Activated CD8-positive, alpha-beta T cell treated with anti-CD3 and anti-CD28 coated beads, Interleukin-2, amount 10 ng/mL, durations not matched to agents 7 days and 5 days (primary cell): ENCODE measurements around the gene SLC25A11. TPM values are rescaled to one million over a fixed set of nuclear protein-coding genes. Genes with fewer than 3 reads are reported as not detected.

Source experiments
- ATAC-seq: fragments of 150-1000 bp; cut with Tn5 transposase; one replicate; pipeline ENCODE4 v1.10.0; 2021; ENCODE audit warnings: moderate library complexity
- CTCF ChIA-PET: fragments of 350-600 bp; sonication (Branson Sonifier 250); formaldehyde crosslinking; loops from one replicate; lab custom pipeline; 2021; ENCODE audit warnings: antibody characterized with exemption; lab: Charles Lee
- POLR2A ChIA-PET: fragments of 350-600 bp; sonication (Branson Sonifier 250); formaldehyde crosslinking; loops from one replicate; lab custom pipeline; 2021; ENCODE audit warnings: antibody characterized with exemption; lab: Charles Lee
- DNase-seq: peaks from one replicate; pipeline ENCODE4 v3.0.0-alpha.2; 2020
- H3K27ac Mint-ChIP-seq: one replicate; pipeline ENCODE4 v1.8.0; 2021; ENCODE audit warnings: mild to moderate bottlenecking, mixed read lengths
- H3K27me3 Mint-ChIP-seq: one replicate; pipeline ENCODE4 v1.8.0; 2021; ENCODE audit warnings: low read depth, mixed read lengths
- H3K36me3 Mint-ChIP-seq: one replicate; pipeline ENCODE4 v1.8.0; 2021; ENCODE audit warnings: low read depth, mixed read lengths
- H3K4me1 Mint-ChIP-seq: one replicate; pipeline ENCODE4 v1.8.0; 2021; ENCODE audit warnings: low read depth, mixed read lengths
- H3K4me3 Mint-ChIP-seq: one replicate; pipeline ENCODE4 v1.8.0; 2021; ENCODE audit warnings: mild to moderate bottlenecking, mixed read lengths
- H3K9me3 Mint-ChIP-seq: one replicate; pipeline ENCODE4 v1.8.0; 2022; ENCODE audit warnings: mixed read lengths; ENCODE audit not compliant: insufficient read depth
- microRNA-seq: library from miRNA; unstranded; fragments of <30 nt; microRNA quantifications from one replicate; pipeline ENCODE4 v1.2.0, GENCODE V29; 2022
- total RNA-seq, 2 experiments: library from RNA; stranded (reverse); gene quantifications; one replicate each; pipeline ENCODE4 v1.2.3, GENCODE V29; 2021

Gene SLC25A11
- total RNA-seq, 2 experiments from 2014 or later: 78.5 to 86.4 TPM

GRCh38 chr17:4895121-4895520, 44.7 kb downstream of the SLC25A11 start:
- Mint-ChIP-seq H3K27me3 (peaks cover 2% of the 10 kb centered on the region), H3K4me3 (no peak overlapping the region), H3K36me3 (peaks cover 26% of the 10 kb centered on the region), H3K27ac (no peak overlapping the region), H3K4me1 (peaks cover 11% of the 10 kb centered on the region), H3K9me3 (no peaks in the 10 kb centered on the region)
- ATAC-seq (no peak), DNase-seq (no peak)
- ChIA-PET CTCF (interaction anchor here (1.0 kb wide), 1 partner anchor 8 kb away, joined by 4 read pairs; the partner anchor contains the start of gene CHRNE), POLR2A (no interaction called here)

- no peak for DNase-seq
- Mint-ChIP-seq H3K27ac (no peak overlapping the region), H3K36me3 (peaks cover 28% of the 10 kb centered on the region), H3K4me3 (no peak overlapping the region), H3K4me1 (peaks cover 3% of the 10 kb centered on the region), H3K9me3 (no peaks in the 10 kb centered on the region), H3K27me3 (no peaks in the 10 kb centered on the region)
- no peak for ATAC-seq
- ChIA-PET POLR2A (no interaction called here), CTCF (interaction anchor here (1.0 kb wide), 1 partner anchor 9 kb away, joined by 4 read pairs; the partner anchor contains the start of gene CHRNE)
These were observed 45.9 kb downstream of the SLC25A11 start for GRCh38 chr17:4893721-4894560.

GRCh38 chr17:4893272-4893671, 46.6 kb downstream of the SLC25A11 start:
- H3K4me1 Mint-ChIP-seq: no peaks in the 10 kb centered on the region
- no peak overlapping the region for H3K4me3 Mint-ChIP-seq
- DNase-seq (no peak), ATAC-seq (no peak)
- H3K36me3 Mint-ChIP-seq: peaks cover 29% of the 10 kb centered on the region
- no peaks in the 10 kb centered on the region for H3K27me3 Mint-ChIP-seq
- CTCF ChIA-PET: no interaction called here
- no peaks in the 10 kb centered on the region for H3K9me3 Mint-ChIP-seq
- no peak overlapping the region for H3K27ac Mint-ChIP-seq
- POLR2A ChIA-PET: interaction anchor here (1.0 kb wide), 1 partner anchor 103 kb away, joined by 3 read pairs; no protein-coding TSS in a partner anchor

- DNase-seq: no peak
- ChIA-PET CTCF (no interaction called here), POLR2A (interaction anchor here (1.0 kb wide), 1 partner anchor 102 kb away, joined by 3 read pairs; no protein-coding TSS in a partner anchor)
- no peak overlapping the region for H3K27ac Mint-ChIP-seq
- peaks cover 29% of the 10 kb centered on the region for H3K36me3 Mint-ChIP-seq
- H3K27me3 Mint-ChIP-seq: no peaks in the 10 kb centered on the region
- no peaks in the 10 kb centered on the region for H3K9me3 Mint-ChIP-seq
- no peak overlapping the region for H3K4me3 Mint-ChIP-seq
- ATAC-seq: no peak
- no peaks in the 10 kb centered on the region for H3K4me1 Mint-ChIP-seq
These were observed 47.2 kb downstream of the SLC25A11 start for GRCh38 chr17:4892499-4893221.

GRCh38 chr17:4891411-4892410, 48.1 kb downstream of the SLC25A11 start:
- Mint-ChIP-seq H3K36me3 (peaks cover 27% of the 10 kb centered on the region), H3K4me3 (no peak overlapping the region), H3K27me3 (no peaks in the 10 kb centered on the region), H3K9me3 (no peaks in the 10 kb centered on the region), H3K27ac (no peak overlapping the region), H3K4me1 (no peaks in the 10 kb centered on the region)
- POLR2A ChIA-PET: no interaction called here
- no peak for ATAC-seq
- no peak for DNase-seq
- CTCF ChIA-PET: interaction anchor here (1.3 kb wide), 1 partner anchor 12 kb away, joined by 3 read pairs; no protein-coding TSS in a partner anchor

GRCh38 chr17:4887581-4887980, 52.3 kb downstream of the SLC25A11 start:
- ChIA-PET POLR2A (no interaction called here), CTCF (interaction anchor here (1.5 to 2.8 kb wide), 3 partner anchors 12 to 157 kb away, joined by 3 to 10 read pairs (median 5); partner anchors contain the start of genes C17orf107 and GLTPD2)
- Mint-ChIP-seq H3K4me1 (no peaks in the 10 kb centered on the region), H3K9me3 (no peaks in the 10 kb centered on the region), H3K36me3 (peaks cover 25% of the 10 kb centered on the region), H3K27me3 (no peaks in the 10 kb centered on the region), H3K4me3 (no peak overlapping the region), H3K27ac (no peak overlapping the region)
- DNase-seq: no peak
- ATAC-seq: no peak

Small RNA genes lying within 50 kb of the gene (microRNA-seq; reads per million reads assigned to microRNA genes)
- gene MIR6864: 2.3 reads per million
- not detected for gene MIR6865

Other genes starting within 250 kb of the SLC25A11 start
- 10 to 100 TPM; 69.2 to 76.1 TPM for gene PELP1, start 235.9 kb downstream of the SLC25A11 start, total RNA-seq
- 100 to 1,000 TPM; 302 to 316 TPM for gene ARRB2, start 229.4 kb downstream of the SLC25A11 start, total RNA-seq
- 10 to 100 TPM; 23.0 to 27.2 TPM for gene MED11, start 208.6 kb downstream of the SLC25A11 start, total RNA-seq
- gene ZMYND15, start 200.2 kb downstream of the SLC25A11 start, total RNA-seq: not detected
- under 1 TPM; 0.50 to 0.89 TPM for gene CXCL16, start 200.1 kb downstream of the SLC25A11 start, total RNA-seq
- gene TM4SF5, start 168.2 kb downstream of the SLC25A11 start, total RNA-seq: not detected
- gene VMO1, start 153.7 kb downstream of the SLC25A11 start, total RNA-seq: not detected
- not detected for gene GLTPD2, start 151.1 kb downstream of the SLC25A11 start, total RNA-seq
- 100 to 1,000 TPM; 107 to 119 TPM for gene PSMB6, start 143.9 kb downstream of the SLC25A11 start, total RNA-seq
- 10 to 100 TPM; 11.6 to 20.0 TPM for gene PLD2, start 132.9 kb downstream of the SLC25A11 start, total RNA-seq
- 10 to 100 TPM; 68.1 to 73.2 TPM for gene MINK1, start 106.7 kb downstream of the SLC25A11 start, total RNA-seq
- 1 to 10 TPM in 1 of 2 experiments, under 1 TPM in 1; 0.97 to 1.1 TPM for gene C17orf107, start 40.5 kb downstream of the SLC25A11 start, total RNA-seq
- gene CHRNE, start 36.9 kb downstream of the SLC25A11 start, total RNA-seq: under 1 TPM; 0.26 to 0.45 TPM
- not detected for gene GP1BA, start 7.8 kb downstream of the SLC25A11 start, total RNA-seq
- 100 to 1,000 TPM; 239 to 245 TPM for gene RNF167, start 222 bp upstream of the SLC25A11 start, total RNA-seq
- 1,000 to 10,000 TPM; 2,493 to 2,581 TPM for gene PFN1, start 8.5 kb upstream of the SLC25A11 start, total RNA-seq
- 10 to 100 TPM; 26.6 to 34.3 TPM for gene ENO3, start 11.1 kb upstream of the SLC25A11 start, total RNA-seq
- gene SPAG7, start 27.8 kb upstream of the SLC25A11 start, total RNA-seq: 10 to 100 TPM; 52.3 to 53.6 TPM
- 10 to 100 TPM; 51.3 to 55.5 TPM for gene CAMTA2, start 47.6 kb upstream of the SLC25A11 start, total RNA-seq
- gene INCA1, start 57.5 kb upstream of the SLC25A11 start, total RNA-seq: under 1 TPM; 0.26 to 0.29 TPM
- 10 to 100 TPM; 43.6 to 45.3 TPM for gene KIF1C, start 57.9 kb upstream of the SLC25A11 start, total RNA-seq
- under 1 TPM; 0.40 to 0.94 TPM for gene SLC52A1, start 95.4 kb upstream of the SLC25A11 start, total RNA-seq
- 1 to 10 TPM; 3.3 to 3.5 TPM for gene ZFP3, start 138.4 kb upstream of the SLC25A11 start, total RNA-seq
- gene ZNF232, start 171.8 kb upstream of the SLC25A11 start, total RNA-seq: 10 to 100 TPM in 1 of 2 experiments, 1 to 10 TPM in 1; 9.8 to 10.2 TPM
- gene USP6, start 176.0 kb upstream of the SLC25A11 start, total RNA-seq: under 1 TPM; 0.08 to 0.10 TPM